Activated naive CD4-positive, alpha-beta T cell treated with anti-CD3 and anti-CD28 coated beads for 36 hours (primary cell): ENCODE data around the gene EXOC3L1. TPM values are rescaled to one million over a fixed set of nuclear protein-coding genes. Genes with fewer than 3 reads are reported as not detected.
A peak's percentile ranks its signal among the peaks of the same experiment; 100 is the strongest.

Experiments
- CTCF ChIA-PET: fragments of 350-600 bp; sonication (Branson Sonifier 250); formaldehyde crosslinking; loops from one replicate; lab custom pipeline; 2021; ENCODE audit warnings: antibody characterized with exemption; lab: Charles Lee
- DNase-seq: peaks from one replicate; pipeline ENCODE4 v3.0.0-alpha.2; 2020
- H3K27ac Mint-ChIP-seq: one replicate; pipeline ENCODE4 v1.8.0; 2021; ENCODE audit warnings: mild to moderate bottlenecking, mixed read lengths
- H3K27me3 Mint-ChIP-seq: one replicate; pipeline ENCODE4 v1.8.0; 2021; ENCODE audit warnings: low read depth, mixed read lengths
- H3K36me3 Mint-ChIP-seq: one replicate; pipeline ENCODE4 v1.8.0; 2021; ENCODE audit warnings: low read depth, mixed read lengths
- H3K4me1 Mint-ChIP-seq: one replicate; pipeline ENCODE4 v1.8.0; 2021; ENCODE audit warnings: low read depth, mixed read lengths
- H3K4me3 Mint-ChIP-seq: one replicate; pipeline ENCODE4 v1.8.0; 2021; ENCODE audit warnings: mild to moderate bottlenecking, moderate library complexity, mixed read lengths
- H3K9me3 Mint-ChIP-seq: one replicate; pipeline ENCODE4 v1.8.0; 2021; ENCODE audit warnings: mixed read lengths
- intact Hi-C: fragments of 100-400 bp; cut with micrococcal nuclease; formaldehyde crosslinking; loops from one replicate; pipeline ENCODE4 v1.15.1; 2023
- total RNA-seq, 2 experiments: library from RNA; stranded (reverse); gene quantifications; one replicate each; pipeline ENCODE4 v1.2.3, GENCODE V29; 2021

EXOC3L1 gene
- total RNA-seq, 2 experiments from 2014 or later: not detected

- Mint-ChIP-seq H3K9me3 (no peaks in the 10 kb centered on the region), H3K27ac (no peak overlapping the region), H3K27me3 (peaks cover 8% of the 10 kb centered on the region), H3K36me3 (peaks cover 3% of the 10 kb centered on the region), H3K4me3 (peak overlapping the region; percentile 58), H3K4me1 (peaks cover 32% of the 10 kb centered on the region)
- no peak for DNase-seq
- intact Hi-C loops: loop anchor here (1.0 to 10.0 kb wide), 5 partner anchors 136 to 240 kb away; partner anchors contain the start of gene TPPP3
- CTCF ChIA-PET: interaction anchor here (0.6 to 8.7 kb wide), 41 partner anchors 9 to 289 kb away, joined by 3 to 163 read pairs (median 5); partner anchors contain the start of genes CES3, HSF4 and NOL3
Measured at GRCh38 chr16:67154578-67155294, 35.2 kb downstream of the EXOC3L1 start.

- Mint-ChIP-seq H3K27me3 (peaks cover 8% of the 10 kb centered on the region), H3K27ac (no peak overlapping the region), H3K36me3 (peaks cover 25% of the 10 kb centered on the region), H3K4me3 (peak overlapping the region; percentile 54), H3K4me1 (peaks cover 15% of the 10 kb centered on the region), H3K9me3 (no peaks in the 10 kb centered on the region)
- intact Hi-C loops: loop anchor here (10.0 kb wide), 1 partner anchor 243 kb away; the partner anchor contains the start of gene TPPP3
- no peak for DNase-seq
- CTCF ChIA-PET: interaction anchor here (0.5 to 8.7 kb wide), 9 partner anchors 9 to 258 kb away, joined by 3 to 163 read pairs (median 3); no protein-coding TSS in a partner anchor
Measured at GRCh38 chr16:67151431-67152097, 38.4 kb downstream of the EXOC3L1 start.

GRCh38 chr16:67150833-67151396 is 39.0 kb downstream of the EXOC3L1 start, which contains the start of gene B3GNT9:
Gene B3GNT9, minus strand, starts transcription at chr16:67150998. Its CDS starts 513 bp downstream, at chr16:67150485.
- intact Hi-C loops: loop anchor here (10.0 kb wide), 1 partner anchor 244 kb away; the partner anchor contains the start of gene TPPP3
- Mint-ChIP-seq H3K27me3 (peaks cover 8% of the 10 kb centered on the region), H3K27ac (no peak within 1 kb of the TSS), H3K4me3 (peak within 1 kb of the TSS; percentile 54), H3K9me3 (no peaks in the 10 kb centered on the region), H3K36me3 (peaks cover 30% of the 10 kb centered on the region), H3K4me1 (peaks cover 13% of the 10 kb centered on the region)
- CTCF ChIA-PET: interaction anchor here (0.5 to 8.7 kb wide), 6 partner anchors 9 to 195 kb away, joined by 3 to 163 read pairs (median 3); no protein-coding TSS in a partner anchor
- DNase-seq: no peak

GRCh38 chr16:67150047-67150832 is 39.7 kb downstream of the EXOC3L1 start:
- intact Hi-C loops: loop anchor here (10.0 kb wide), 1 partner anchor 245 kb away; the partner anchor contains the start of gene TPPP3
- peak overlapping the region; percentile 54 for H3K4me3 Mint-ChIP-seq

GRCh38 chr16:67149276-67150046 is 40.5 kb downstream of the EXOC3L1 start:
- intact Hi-C loops: loop anchor here (10.0 kb wide), 1 partner anchor 245 kb away; the partner anchor contains the start of gene TPPP3
- H3K27me3 Mint-ChIP-seq: peaks cover 6% of the 10 kb centered on the region
- CTCF ChIA-PET: interaction anchor here (1.1 kb wide), 1 partner anchor 132 kb away, joined by 3 read pairs; no protein-coding TSS in a partner anchor
- H3K9me3 Mint-ChIP-seq: no peaks in the 10 kb centered on the region
- H3K4me3 Mint-ChIP-seq: peak overlapping the region; percentile 5
- no peak overlapping the region for H3K27ac Mint-ChIP-seq
- H3K36me3 Mint-ChIP-seq: peaks cover 38% of the 10 kb centered on the region
- H3K4me1 Mint-ChIP-seq: peaks cover 8% of the 10 kb centered on the region
- DNase-seq: no peak

More at GRCh38 chr16:67150047-67150832, 39.7 kb downstream of the EXOC3L1 start:
- no peaks in the 10 kb centered on the region for H3K9me3 Mint-ChIP-seq
- peaks cover 10% of the 10 kb centered on the region for H3K4me1 Mint-ChIP-seq
- CTCF ChIA-PET: interaction anchor here (0.8 to 8.7 kb wide), 4 partner anchors 10 to 134 kb away, joined by 3 to 163 read pairs (median 3); no protein-coding TSS in a partner anchor
- peak; percentile 51 for DNase-seq
- H3K36me3 Mint-ChIP-seq: peaks cover 33% of the 10 kb centered on the region
- peaks cover 7% of the 10 kb centered on the region for H3K27me3 Mint-ChIP-seq
- H3K27ac Mint-ChIP-seq: no peak overlapping the region

- H3K36me3 Mint-ChIP-seq: peaks cover 44% of the 10 kb centered on the region
- intact Hi-C loops: no loop called here
- H3K27me3 Mint-ChIP-seq: peaks cover 6% of the 10 kb centered on the region
- peaks cover 8% of the 10 kb centered on the region for H3K4me1 Mint-ChIP-seq
- DNase-seq: no peak
- no peak overlapping the region for H3K4me3 Mint-ChIP-seq
- no peaks in the 10 kb centered on the region for H3K9me3 Mint-ChIP-seq
- CTCF ChIA-PET: interaction anchor here (1.1 kb wide), 1 partner anchor 131 kb away, joined by 3 read pairs; no protein-coding TSS in a partner anchor
- H3K27ac Mint-ChIP-seq: no peak overlapping the region
Measured at GRCh38 chr16:67148656-67149275, 41.2 kb downstream of the EXOC3L1 start.

GRCh38 chr16:67148221-67148620 is 41.7 kb downstream of the EXOC3L1 start:
- DNase-seq: no peak
- no peak overlapping the region for H3K4me3 Mint-ChIP-seq
- peaks cover 6% of the 10 kb centered on the region for H3K27me3 Mint-ChIP-seq
- intact Hi-C loops: no loop called here
- H3K27ac Mint-ChIP-seq: no peak overlapping the region
- peaks cover 47% of the 10 kb centered on the region for H3K36me3 Mint-ChIP-seq
- no peaks in the 10 kb centered on the region for H3K9me3 Mint-ChIP-seq
- peaks cover 8% of the 10 kb centered on the region for H3K4me1 Mint-ChIP-seq
- CTCF ChIA-PET: no interaction called here

- CTCF ChIA-PET: no interaction called here
- no peak overlapping the region for H3K27ac Mint-ChIP-seq
- no peaks in the 10 kb centered on the region for H3K9me3 Mint-ChIP-seq
- H3K36me3 Mint-ChIP-seq: peaks cover 51% of the 10 kb centered on the region
- peaks cover 5% of the 10 kb centered on the region for H3K4me1 Mint-ChIP-seq
- intact Hi-C loops: no loop called here
- no peak overlapping the region for H3K4me3 Mint-ChIP-seq
- H3K27me3 Mint-ChIP-seq: peaks cover 3% of the 10 kb centered on the region
- DNase-seq: no peak
Measured at GRCh38 chr16:67147437-67148140, 42.3 kb downstream of the EXOC3L1 start.

- DNase-seq: no peak
- no peak overlapping the region for H3K27ac Mint-ChIP-seq
- intact Hi-C loops: no loop called here
- peaks cover 2% of the 10 kb centered on the region for H3K27me3 Mint-ChIP-seq
- H3K4me3 Mint-ChIP-seq: no peak overlapping the region
- no peaks in the 10 kb centered on the region for H3K9me3 Mint-ChIP-seq
- H3K4me1 Mint-ChIP-seq: peaks cover 5% of the 10 kb centered on the region
- peaks cover 55% of the 10 kb centered on the region for H3K36me3 Mint-ChIP-seq
- CTCF ChIA-PET: interaction anchor here (1.3 kb wide), 1 partner anchor 9 kb away, joined by 5 read pairs; no protein-coding TSS in a partner anchor
Measured at GRCh38 chr16:67146523-67147357, 43.2 kb downstream of the EXOC3L1 start.
